Endodermal cell (in vitro differentiated cells): ENCODE measurements around the gene FBXO41. TPM values are rescaled to one million over a fixed set of nuclear protein-coding genes. Genes with fewer than 3 reads are reported as not detected.

Experiments
- DNase-seq: peaks from one replicate; pipeline ENCODE4 v3.0.0-alpha.2; 2017
- H3K27ac ChIP-seq: 2 replicates; pipeline ENCODE4 v1.5.1; 2013; ENCODE audit warnings: mild to moderate bottlenecking, low read depth, low read length, moderate library complexity
- H3K27me3 ChIP-seq: 2 replicates; pipeline ENCODE4 v1.6.1; 2013; ENCODE audit warnings: mild to moderate bottlenecking, low read length, moderate library complexity; ENCODE audit not compliant: insufficient read depth, control insufficient read depth, poor library complexity, severe bottlenecking
- H3K36me3 ChIP-seq: 2 replicates; pipeline ENCODE4 v1.7.0; 2013; ENCODE audit warnings: mild to moderate bottlenecking, low read length, moderate library complexity; ENCODE audit not compliant: control insufficient read depth, insufficient read depth
- H3K4me1 ChIP-seq: one replicate; pipeline ENCODE4 v1.7.0; 2013; ENCODE audit warnings: low read length; ENCODE audit not compliant: control insufficient read depth, insufficient read depth
- H3K4me3 ChIP-seq: 2 replicates; pipeline ENCODE4 v1.5.1; 2013; ENCODE audit warnings: mild to moderate bottlenecking, low read length, moderate library complexity
- H3K9ac ChIP-seq: 2 replicates; pipeline ENCODE4 v1.6.1; 2013; ENCODE audit warnings: mild to moderate bottlenecking, low read length, moderate library complexity; ENCODE audit not compliant: poor library complexity, severe bottlenecking; ENCODE audit errors: extremely low read depth
- H3K9me3 ChIP-seq: 2 replicates; pipeline ENCODE4 v1.6.1; 2013; ENCODE audit warnings: mild to moderate bottlenecking, low read length, moderate library complexity; ENCODE audit not compliant: control insufficient read depth
- H3K27ac Mint-ChIP-seq: 2 replicates; pipeline ENCODE4 v1.8.0; 2020; ENCODE audit warnings: mixed read lengths
- H3K27me3 Mint-ChIP-seq: 2 replicates; pipeline ENCODE4 v1.8.0; 2021; ENCODE audit warnings: mild to moderate bottlenecking, mixed read lengths; ENCODE audit not compliant: insufficient read depth
- H3K36me3 Mint-ChIP-seq: 2 replicates; pipeline ENCODE4 v1.8.0; 2020; ENCODE audit warnings: low read depth, mixed read lengths
- H3K4me1 Mint-ChIP-seq: 2 replicates; pipeline ENCODE4 v1.8.0; 2020; ENCODE audit warnings: mixed read lengths
- H3K4me3 Mint-ChIP-seq: 2 replicates; pipeline ENCODE4 v1.8.0; 2020; ENCODE audit warnings: mild to moderate bottlenecking, moderate library complexity, mixed read lengths
- H3K9me3 Mint-ChIP-seq: 2 replicates; pipeline ENCODE4 v1.8.0; 2020; ENCODE audit warnings: mild to moderate bottlenecking, mixed read lengths
- CTCF ChIP-seq: fragments of 200-600 bp; sonication (generic); conservative IDR thresholded peaks from 2 replicates; pipeline ENCODE4 v1.5.0; 2021; ENCODE audit warnings: antibody characterized with exemption, mild to moderate bottlenecking
- WGBS, 2 experiments: methylation state at CpG; one replicate each; pipeline versions ENCODE4 v1.1.5 to v1.1.7; 2013; ENCODE audit warnings: missing lambda C conversion rate in 2 of 2, mixed read lengths in 1 of 2; ENCODE audit not compliant: insufficient coverage in 1 of 2, insufficient read length in 1 of 2; 5-methylcytosine and 5-hydroxymethylcytosine counted together
- total RNA-seq, 2 donors: library from RNA; stranded (reverse); fragmentation: NEBNext Ultra II Directional in 1 of 2; extraction: Animal tissue kit (Norgen Biotek cat#: 25700) in 1 of 2; gene quantifications; 2 replicates in 1 of 2; 3 replicates in 1 of 2; pipeline ENCODE4 v1.2.1, GENCODE V29; 2021

Gene FBXO41
- total RNA-seq, 2 donors from 2014 or later, result 9.0 to 11.2 TPM

- no peaks in the 10 kb centered on the region for H3K27me3 ChIP-seq
- no peak overlapping the region for H3K27ac Mint-ChIP-seq
- H3K9me3 ChIP-seq, result no peaks in the 10 kb centered on the region
- H3K4me3 Mint-ChIP-seq, result no peak overlapping the region
- peaks cover 66% of the 10 kb centered on the region for H3K36me3 ChIP-seq
- H3K4me1 ChIP-seq, result no peaks in the 10 kb centered on the region
- no peak overlapping the region for H3K27ac ChIP-seq
- H3K4me1 Mint-ChIP-seq, result no peaks in the 10 kb centered on the region
- H3K9me3 Mint-ChIP-seq, result no peaks in the 10 kb centered on the region
- TF ChIP-seq CTCF, result no peak
- H3K27me3 Mint-ChIP-seq, result no peaks in the 10 kb centered on the region
- no peak for DNase-seq
- H3K36me3 Mint-ChIP-seq, result peaks cover 57% of the 10 kb centered on the region
- H3K9ac ChIP-seq, result no peak overlapping the region
- no peak overlapping the region for H3K4me3 ChIP-seq
- WGBS, 2 experiments, result 92% methylated on average over 2 of the region's 2 CpGs; no CpG with 5 or more reads in 1 of the 2 experiments
Observed at GRCh38 chr2:73253400-73253799, 30.9 kb downstream of the FBXO41 start.

GRCh38 chr2:73252238-73253027 is 31.8 kb downstream of the FBXO41 start:
- peaks cover 75% of the 10 kb centered on the region for H3K36me3 ChIP-seq

More at GRCh38 chr2:73252238-73253027, 31.8 kb downstream of the FBXO41 start:
- H3K9me3 Mint-ChIP-seq, result no peaks in the 10 kb centered on the region
- no peaks in the 10 kb centered on the region for H3K4me1 ChIP-seq
- no peak overlapping the region for H3K4me3 Mint-ChIP-seq
- peak; percentile 20 for DNase-seq
- no peaks in the 10 kb centered on the region for H3K9me3 ChIP-seq
- WGBS, 2 experiments, result 93% methylated on average over 12 to 17 of the region's 17 CpGs
- no peaks in the 10 kb centered on the region for H3K27me3 ChIP-seq
- no peak overlapping the region for H3K27ac ChIP-seq
- no peak overlapping the region for H3K4me3 ChIP-seq
- H3K36me3 Mint-ChIP-seq, result peaks cover 66% of the 10 kb centered on the region
- no peak for TF ChIP-seq CTCF
- H3K27ac Mint-ChIP-seq, result no peak overlapping the region
- H3K4me1 Mint-ChIP-seq, result no peaks in the 10 kb centered on the region
- H3K9ac ChIP-seq, result no peak overlapping the region
- H3K27me3 Mint-ChIP-seq, result no peaks in the 10 kb centered on the region
